GM04504 (cell line): Measurements from ENCODE around the gene SRGAP2.
"Not testable (repeated sequence)": the region's sequence is repeated elsewhere in the genome, so short reads cannot be mapped to it uniquely, and the experiment has no call there.

Source experiments
- DNase-seq: peaks from one replicate; pipeline ENCODE4 v3.0.0-alpha.2; 2012; ENCODE audit warnings: low read depth

Gene SRGAP2

DNA sequence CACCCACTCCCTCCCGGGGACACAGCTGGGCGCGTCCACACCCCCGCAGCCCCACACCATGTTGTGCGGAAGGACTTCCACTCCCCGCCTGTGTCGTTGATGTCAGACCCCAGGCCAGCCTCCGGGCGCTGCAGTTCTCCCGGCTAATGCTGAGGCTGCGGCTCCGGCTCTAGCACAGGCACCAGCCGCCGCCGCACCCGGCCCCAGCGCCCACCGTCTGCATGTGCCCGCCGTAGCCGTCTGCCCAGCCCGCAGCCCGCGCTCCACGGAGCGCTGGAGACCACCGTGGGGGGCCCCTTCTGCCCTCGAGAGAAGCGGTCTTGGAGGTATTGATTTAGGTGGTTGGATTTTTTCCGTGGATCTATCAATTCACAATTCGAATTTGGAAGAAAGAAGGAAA is 2.2 kb downstream of the SRGAP2 start:
- DNase-seq = not testable (repeated sequence)

DNA sequence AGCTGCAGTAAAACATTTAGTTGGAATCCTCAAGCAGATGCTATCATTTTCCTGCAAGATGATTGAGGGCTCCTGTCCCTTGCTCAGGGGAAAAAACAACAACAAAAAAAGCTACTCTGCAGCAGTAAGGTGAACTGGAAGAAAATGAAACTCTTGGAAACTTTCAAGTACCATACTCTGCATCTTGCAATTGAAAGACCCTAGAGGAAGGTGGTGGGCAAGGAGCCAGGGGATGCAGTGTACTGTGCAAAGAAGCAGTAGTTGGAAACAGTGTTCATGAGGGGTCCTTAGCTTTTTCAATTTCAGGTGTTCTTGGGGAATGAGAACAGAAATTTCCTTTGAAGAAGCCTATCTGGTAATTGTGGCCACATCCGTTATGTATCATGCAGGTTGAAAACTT is 7.5 kb downstream of the SRGAP2 start:
- not testable (repeated sequence) for DNase-seq

DNA sequence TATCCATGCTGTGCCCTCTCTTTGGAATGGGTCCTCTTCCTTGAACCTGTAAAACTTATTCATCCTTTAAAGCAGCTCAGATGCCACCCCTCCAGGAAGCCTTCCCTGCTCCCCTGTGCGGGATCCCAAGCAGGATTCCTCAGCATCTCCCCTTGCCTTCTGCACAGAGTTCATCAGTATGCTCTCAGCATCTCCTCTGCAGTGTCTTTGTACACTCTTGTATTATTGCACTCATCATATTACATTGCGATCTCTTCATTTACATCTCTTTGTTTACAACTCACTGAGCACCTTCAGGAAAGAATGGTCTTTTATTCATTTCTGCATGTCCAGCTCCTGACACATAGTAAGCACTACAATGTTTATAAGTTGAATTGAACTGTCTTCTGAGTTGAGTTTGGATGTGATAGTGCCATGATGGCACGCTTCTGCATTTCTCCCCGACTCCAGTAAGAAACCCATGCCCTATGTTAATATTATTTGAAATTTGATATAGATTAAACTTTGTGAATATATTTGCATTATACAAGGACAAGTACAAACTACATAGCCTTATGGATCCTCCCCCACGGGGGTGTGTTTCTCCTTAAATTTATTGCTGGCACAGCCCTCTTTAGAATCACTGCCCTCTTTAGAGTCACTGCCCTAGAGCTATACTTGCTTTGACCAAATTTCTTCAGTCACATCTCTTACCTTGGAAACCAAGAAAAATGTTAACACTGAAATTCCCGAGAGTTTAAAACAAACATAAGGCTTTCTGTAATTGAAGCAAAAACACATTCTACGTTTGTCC is 12.5 kb downstream of the SRGAP2 start:
- not testable (repeated sequence) for DNase-seq

DNA sequence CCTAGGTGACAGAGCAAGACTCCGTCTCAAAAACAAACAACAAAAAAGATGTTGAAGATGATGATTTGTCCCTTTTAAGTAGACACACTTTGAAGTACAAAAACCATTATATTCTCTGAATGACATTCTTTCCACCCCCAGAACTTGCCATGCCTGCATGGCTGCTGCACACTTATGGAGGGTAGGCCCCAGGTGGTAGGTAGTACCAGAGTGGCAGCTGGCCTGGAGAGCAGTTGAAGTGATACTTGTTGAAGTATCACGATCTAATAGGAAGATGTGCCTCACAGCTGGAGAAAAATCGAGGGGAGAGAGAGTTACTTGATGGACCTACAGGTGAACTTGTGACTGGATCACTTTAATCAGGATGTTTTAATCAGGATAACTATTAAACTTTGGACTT is 14.9 kb downstream of the SRGAP2 start:
- not testable (repeated sequence) for DNase-seq

DNA sequence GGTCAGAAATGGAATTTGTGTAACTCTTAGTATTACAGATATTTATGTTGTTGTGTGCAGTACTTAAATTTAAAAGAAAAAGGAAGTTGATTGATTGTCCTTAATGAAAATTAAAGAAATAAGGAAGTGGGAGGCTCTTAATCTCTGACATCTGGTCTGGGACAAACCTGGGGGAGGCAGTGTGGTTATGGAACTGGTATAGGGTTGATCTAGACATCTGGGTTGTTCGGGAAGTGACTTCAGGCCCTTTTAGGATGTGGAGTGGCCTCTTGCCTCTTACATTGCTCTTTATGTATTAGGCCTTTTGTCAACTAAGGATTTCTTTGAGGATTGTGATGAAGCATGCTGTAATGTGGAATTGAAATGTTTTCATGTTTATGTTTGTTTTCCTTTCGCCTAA is 15.4 kb downstream of the SRGAP2 start:
- DNase-seq = not testable (repeated sequence)

DNA sequence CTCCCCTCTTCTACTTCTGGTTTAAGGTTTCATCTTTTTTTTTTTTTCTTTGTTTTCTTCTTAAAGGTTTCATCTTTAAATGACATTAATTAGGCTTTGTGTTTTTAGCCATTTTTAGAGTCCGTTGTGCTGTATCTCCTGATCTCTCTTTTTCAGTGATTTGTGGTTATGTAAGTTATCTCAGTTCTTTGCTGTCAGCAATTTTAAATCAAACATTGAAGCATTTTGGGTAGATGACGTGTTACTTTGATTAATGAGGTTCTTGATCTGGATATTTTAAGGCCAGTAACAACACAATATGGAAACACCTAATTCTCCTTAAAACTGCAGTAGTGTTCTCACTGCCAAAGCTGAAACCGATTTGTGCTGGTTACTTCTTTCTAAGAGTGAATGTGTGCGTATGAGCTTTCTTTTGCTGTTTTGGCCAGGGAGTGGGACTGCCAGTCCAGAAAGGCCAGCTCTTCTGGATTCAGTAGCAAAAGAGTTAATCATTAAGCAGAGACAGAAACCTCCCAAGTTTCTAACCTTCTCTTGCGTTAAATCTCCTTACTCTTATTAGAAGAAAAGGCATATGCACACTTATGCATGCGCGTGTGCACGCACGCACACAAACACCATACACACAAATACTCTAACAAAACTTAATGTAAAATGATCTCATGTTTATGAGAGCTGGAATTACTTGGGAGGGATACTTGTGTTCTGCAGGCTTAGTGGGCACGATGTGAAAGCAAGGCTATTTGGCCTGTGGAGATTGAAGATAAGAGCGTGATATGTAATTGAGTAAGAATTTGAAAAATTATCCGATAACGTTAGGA is 16.4 kb downstream of the SRGAP2 start:
- DNase-seq = not testable (repeated sequence)

DNA sequence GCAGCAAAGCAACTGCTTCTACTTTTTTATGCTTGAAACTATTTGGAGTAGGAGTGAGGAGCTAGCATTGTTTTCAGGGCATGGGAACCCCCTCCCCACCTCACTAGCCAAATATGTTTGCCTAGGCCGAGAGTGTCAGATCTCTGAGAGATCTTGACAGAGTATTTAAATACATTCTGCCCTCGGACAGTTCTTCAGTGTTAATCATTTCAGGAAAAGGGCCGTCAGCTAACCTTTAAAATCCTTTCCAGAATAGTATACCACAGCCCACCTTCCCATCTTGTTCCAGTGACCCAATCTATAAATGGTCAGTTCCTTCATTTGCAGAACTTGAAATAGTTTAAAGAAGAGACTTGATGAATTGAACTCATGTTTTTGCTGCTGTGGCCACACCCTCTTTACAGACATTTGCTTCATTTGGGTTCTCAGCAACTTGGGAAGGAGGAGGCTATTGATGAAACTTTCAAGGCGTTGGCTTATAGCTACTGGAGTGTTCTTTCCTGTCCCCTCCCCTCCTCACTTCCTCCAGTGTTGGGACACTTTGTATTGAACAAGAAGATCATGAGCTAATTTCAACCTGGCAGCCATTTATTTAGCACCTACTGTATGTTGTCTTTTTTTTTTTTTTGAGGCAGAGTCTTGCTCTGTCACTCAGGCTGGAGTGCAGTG is 17.1 kb downstream of the SRGAP2 start:
- not testable (repeated sequence) for DNase-seq

DNA sequence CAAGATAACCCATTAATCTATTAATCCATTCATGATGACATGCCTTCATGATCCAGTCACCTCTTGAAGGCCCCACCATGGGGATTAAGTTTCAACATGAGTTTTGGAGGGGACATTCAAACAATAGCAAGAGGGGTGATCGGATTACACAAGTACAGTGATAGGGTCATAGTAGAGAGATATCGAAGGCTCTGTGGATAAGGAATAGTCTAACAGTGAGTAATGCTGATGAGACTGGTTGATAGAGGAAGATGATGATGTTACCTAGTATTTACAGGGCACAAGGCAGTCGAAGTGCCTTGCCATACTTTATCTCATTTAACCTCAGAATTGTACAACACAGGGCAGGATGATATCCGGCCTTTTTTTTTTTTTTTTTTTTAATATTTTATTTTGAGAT is 18.2 kb downstream of the SRGAP2 start:
- not testable (repeated sequence) for DNase-seq

DNA sequence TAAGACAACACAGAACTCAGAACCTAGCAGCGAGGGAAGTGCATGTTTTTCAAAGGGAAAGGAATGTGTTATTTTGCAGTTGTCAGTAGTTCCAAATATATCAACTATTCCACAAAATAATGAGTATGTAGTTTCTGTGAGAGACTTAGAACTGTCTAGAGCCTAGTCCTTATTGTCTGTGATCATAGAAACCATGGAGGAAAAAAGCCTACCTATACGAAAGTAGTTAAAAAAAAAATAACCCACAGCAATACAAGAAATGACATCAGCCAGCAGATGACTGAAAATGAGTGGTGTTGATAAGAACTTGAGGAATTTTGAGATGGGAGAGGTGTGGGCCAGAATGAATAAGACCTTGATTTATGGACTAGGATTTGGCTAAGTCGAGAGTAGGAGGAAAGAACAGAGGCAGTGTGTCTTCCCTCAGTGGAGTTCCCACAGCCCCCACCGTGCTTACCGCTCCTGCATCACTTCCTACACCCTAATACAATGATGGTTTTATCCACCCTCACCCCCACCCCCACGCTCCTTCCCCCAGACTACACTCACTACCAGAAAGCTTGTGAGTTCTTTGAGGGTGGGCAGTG is 20.9 kb downstream of the SRGAP2 start:
- not testable (repeated sequence) for DNase-seq

DNA sequence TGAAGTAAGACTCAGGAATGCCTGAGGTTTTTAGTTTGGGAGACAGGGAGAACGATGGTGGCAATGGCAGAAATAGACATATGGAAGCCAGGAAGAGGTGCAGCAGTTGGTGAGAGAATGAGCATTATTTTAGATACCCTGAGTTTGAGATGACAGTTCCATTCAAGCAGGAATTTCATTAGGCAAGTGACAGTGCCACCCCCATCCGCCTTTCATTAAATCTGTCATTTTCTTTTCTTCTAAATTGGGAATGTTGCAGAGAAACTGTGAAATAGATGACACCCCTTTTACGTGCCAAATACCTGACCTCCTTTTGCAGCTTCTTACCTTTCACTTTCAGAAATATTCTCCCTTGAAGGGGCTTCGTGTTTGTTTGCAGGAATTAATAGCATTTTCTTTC is 22.0 kb downstream of the SRGAP2 start:
- not testable (repeated sequence) for DNase-seq

DNA sequence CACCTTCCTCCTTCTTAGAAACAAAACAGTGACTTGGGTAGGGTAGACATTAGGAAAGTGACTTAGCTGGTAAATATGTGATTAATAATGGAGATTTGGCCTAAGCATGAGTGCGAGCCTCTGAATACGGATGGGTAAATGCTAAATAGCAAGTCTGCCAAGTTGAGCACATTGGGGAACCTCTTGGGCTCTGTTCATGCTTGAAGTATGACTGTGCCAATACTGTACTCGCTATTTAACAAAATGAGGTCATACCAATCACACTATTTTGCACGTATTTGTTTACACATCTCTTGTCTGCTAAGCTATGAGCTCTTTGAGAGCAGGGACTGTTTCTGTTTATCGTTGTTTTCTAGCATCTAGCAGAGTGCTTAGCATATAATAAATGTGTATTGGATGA is 23.5 kb downstream of the SRGAP2 start:
- DNase-seq = not testable (repeated sequence)

DNA sequence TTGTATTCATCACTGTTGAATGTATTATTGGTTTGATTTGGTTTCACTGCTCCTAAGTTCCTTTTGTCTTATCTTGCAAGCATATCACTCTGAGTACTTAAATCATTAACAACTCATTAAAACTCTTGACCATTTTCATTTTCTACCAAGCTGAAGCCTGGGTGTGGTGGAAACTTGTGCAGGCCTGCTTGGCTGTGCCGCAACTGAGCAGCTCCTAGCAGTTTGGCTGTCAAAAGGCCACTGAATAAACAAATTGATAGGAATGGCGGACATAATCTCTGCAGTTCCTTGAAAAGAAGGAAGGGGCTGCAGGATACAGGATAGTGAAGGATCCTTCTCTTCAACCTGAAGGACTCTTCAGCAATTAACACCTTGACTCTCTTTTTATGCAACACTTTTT is 25.9 kb downstream of the SRGAP2 start:
- not testable (repeated sequence) for DNase-seq

DNA sequence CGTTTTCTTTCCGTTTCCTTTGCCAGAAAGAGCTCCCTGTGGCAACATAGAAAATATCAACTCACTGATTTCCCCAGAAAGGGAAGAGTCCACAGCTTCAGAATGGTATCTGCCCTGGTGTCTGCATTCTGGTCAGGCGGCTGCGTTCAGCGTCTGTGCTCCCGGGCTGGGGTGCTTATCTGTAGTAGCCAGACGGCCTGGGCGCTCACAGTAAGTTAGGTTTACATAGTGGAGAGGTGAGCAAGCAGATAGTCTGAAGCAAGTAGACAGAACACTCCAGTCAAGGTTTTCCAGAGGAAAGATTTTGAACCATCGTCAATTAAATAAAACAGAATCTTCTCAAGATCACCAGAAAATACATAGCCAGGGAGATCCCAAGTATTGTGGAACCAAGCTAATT is 28.6 kb downstream of the SRGAP2 start:
- DNase-seq = not testable (repeated sequence)

DNA sequence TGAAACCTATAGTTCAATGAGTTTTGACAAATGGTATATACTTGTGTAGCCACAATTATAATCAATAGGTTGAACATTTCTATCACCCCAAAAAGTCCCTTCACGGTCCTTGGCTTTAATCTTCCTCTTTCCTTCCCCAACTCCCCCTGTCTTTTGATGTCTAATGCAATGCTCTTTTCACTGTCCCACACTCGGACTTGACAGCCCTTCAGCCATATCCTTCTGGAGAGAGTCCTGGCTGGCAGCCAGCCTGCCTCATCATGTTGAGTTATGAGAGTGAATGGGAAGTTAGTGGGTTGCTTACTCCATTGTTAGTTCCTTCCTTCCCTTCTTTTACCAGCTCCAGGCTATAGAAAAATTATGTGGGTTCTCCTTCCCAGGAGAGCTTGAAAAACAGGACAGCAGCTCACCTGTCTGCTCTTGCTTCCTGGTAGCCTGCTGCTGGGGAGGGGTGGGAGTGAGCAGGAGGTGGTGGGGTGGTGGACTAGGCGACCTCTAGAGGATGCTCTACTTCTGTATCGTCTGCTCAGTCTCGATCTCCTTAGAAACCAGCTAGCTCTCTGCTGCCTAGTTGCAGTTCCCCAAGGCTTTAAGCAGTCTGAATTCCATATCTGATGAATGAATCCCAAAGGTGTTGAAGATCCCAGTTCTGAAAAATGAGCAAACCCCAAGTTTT is 29.8 kb downstream of the SRGAP2 start:
- not testable (repeated sequence) for DNase-seq

DNA sequence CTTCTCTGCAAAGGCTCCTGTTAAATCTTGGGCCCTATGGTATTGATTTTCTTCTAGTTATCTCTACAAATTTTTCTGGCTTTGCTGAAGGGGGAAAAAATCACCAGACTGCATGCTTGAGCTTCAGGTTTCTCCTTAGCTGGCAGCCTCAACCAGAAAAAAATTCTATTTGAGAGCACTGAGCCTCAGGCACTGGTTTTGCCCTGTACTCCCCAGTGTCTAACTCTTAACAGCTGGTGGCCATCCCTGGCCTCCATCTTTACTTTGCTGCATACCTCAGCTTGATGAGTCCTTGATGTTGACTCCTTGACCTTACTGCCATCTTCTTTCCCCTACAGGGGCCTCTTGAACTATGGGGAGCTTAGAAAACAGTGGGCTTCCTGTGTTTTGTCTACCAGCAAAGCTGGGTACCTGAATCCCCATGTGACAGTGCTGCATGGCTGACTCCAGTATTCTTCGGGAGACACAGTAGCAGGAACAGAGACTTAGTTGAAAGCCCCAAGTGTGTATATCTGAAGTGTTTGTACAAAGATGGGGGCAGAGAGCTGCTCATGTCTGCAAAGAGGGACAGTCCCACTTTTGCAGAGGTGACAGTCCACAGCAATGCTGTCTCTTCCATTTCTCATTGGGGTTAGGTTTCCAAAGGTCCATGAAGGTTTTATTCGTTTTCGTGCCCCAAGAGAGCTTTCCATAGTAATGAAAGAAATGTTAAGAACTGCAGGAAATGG is 31.0 kb downstream of the SRGAP2 start:
- not testable (repeated sequence) for DNase-seq

DNA sequence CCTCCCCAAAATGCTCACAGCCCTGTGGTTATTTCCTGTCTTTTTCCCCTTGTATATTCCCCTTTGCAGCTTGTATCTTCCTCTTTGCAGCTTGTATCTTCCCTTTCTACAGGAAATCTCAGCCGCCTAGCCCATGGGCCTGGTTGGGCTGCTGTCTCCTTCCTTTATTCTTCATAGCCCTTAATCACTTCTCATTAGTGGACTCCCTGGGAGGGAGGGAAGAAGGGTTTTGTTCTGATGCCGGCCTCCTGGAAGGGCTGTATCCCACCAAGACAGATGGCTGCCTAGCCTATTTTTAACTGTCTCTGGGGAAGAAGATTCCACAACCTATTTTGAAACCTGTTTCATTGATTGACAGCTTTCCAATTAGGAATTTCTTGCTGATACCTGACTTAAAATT is 31.8 kb downstream of the SRGAP2 start:
- not testable (repeated sequence) for DNase-seq

DNA sequence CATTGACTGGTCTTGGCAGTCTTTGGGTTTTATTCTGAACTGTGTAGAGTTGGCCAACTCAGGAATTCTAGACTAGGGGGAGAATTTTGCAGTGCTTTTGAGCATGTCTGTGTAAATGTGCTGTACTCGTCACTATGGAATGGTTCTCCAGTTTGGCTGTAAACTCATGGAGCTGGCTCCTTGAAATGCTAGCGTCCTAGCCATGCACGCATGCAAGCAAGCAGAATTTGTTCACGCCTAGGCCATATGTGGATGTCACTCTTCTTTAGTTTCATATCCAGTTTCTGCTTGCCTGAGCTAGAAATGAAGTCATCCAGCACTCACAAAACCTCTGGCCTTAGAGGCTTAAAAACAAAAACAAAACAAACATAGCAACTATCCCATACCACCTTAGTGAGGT is 36.9 kb downstream of the SRGAP2 start:
- DNase-seq = peak; percentile 69

DNA sequence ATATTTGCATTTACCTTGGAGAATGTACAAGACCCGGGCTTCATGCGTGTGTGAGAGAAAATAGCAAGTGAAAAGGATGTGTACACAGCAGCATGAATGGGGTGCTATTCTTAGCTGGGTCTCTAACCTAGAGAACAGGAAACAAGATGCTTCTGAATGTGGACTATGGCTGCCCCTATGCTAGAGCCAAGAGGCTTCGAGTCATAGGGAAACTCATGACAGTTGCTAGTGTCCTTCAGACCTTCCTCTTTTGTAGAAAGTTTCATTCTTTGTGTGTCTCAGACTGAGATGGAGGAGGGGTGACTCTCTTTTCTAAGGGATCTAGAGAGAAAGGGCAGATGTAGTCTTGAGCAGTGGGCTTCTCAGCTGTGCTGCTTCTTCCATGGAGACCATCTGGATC is 40.0 kb downstream of the SRGAP2 start:
- not testable (repeated sequence) for DNase-seq

DNA sequence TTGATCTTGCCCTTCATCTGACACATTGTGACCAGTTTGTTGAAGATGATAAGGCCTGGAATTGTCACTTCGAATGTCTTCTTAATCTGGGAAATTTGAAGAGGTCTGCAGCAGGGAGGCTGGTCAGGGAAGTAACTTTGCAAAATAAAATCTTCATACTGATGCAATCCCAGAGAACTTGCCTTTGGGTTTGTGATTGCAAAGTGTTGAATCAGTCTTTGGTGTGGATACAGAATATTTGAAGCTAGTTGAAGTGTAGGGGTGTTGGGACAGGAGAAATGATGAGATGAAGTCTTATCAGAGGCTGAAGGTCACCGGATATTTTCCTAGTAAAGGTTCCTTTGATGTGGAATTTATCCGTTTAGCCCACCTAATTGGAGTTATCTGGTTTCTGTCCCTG is 42.1 kb downstream of the SRGAP2 start:
- not testable (repeated sequence) for DNase-seq

DNA sequence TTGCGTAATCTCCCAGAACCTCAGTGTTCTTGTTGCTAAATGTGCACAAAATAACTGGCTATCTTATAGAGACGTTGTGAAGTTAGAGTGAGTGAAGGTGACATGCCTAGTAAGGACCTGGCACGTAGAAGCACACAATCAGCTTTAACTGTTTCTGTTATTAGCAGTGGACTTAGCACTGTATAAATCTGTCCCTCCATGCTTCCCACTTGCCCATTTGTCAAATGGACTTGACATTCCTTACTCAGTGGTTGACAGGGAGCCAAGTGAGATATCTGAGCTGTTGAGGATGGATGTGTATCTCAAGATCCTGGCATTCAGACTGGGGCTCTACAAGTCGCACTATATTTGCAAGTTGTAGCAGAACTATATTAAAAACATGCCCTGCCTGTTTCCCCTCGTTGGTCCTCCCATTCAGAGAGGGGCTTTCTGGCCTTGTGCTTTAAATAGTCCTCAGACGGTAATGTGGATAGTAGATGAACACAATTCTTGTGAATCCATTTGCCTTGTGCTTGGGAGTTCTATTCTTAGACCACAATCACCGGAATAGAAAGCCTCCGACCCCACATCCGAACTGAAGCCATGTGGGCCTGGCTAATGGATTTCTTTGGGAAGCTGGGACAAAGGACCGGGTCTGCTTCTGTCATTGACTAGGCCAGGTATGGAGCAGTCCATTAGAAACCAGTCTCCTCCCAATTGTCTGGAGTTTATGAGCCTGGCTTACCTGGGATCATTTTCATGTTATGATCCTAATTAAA is 43.0 kb downstream of the SRGAP2 start:
- DNase-seq = not testable (repeated sequence)
